COLO829 (cell line): Measurements from ENCODE around the gene KLC1.
"Not testable (repeated sequence)": the region's sequence is repeated elsewhere in the genome, so short reads cannot be mapped to it uniquely, and the experiment has no call there.

ENCODE experiments used
- DNase-seq: peaks from one replicate; pipeline ENCODE4 v3.0.0; 2012; ENCODE audit warnings: low spot score

Gene KLC1

DNA sequence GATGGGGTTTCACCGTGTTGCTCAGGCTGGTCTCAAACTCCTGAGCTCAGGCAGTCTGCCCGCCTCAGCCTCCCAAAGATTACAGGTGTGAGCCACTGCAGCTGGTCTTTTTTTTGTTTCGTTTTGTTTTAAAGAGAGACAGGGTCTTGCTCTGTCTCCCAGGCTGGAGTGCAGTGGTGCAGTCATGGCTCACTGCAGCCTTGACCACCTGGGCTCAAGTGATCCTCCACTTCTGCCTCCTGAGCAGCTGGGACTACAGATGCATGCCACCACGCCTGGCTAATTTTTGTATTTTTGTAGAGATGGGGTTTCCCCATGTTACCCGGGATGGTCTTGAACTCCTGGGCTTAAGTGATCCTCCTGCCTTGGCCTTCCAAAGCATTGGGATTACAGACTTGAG is 62.6 kb downstream of the KLC1 start:
- not testable (repeated sequence) for DNase-seq

DNA sequence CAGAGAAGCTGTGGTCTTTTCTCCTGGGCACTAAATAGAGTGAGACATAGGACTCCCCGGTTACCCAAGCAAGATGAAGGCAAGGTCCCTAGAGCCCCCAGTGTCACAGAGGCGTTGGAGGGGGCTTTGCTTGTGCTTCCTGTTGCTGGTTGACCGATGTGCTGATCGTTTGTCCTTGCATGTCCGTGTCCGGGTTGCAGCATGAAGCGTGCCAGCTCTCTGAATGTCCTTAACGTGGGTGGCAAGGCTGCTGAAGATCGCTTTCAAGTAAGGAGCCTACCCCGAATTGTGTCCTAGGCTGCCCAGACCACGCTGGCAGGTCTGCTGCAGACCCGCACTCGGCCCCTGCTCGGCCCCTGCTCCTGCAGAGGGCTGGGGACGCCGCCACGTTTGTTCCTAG is 63.1 kb downstream of the KLC1 start:
- no peak for DNase-seq

DNA sequence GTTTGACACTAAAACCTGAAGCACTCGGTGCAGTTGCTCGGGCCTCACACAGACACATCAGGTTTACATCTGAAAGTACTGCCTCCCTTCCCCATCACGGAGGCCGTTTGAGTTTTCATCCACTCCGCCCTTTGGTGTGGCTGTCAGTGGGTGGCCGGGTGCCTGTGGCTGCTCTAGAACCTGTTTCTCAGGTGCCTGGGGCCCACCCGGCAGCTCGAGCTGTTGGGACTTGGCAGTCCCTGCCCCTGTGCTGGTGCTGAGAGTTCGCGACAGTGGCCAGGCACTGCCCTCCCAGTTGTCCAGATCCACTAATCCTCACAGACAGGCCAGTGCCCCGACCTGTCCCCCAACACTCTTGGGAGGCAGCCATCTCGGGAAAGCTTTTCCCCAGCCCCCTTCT is 63.9 kb downstream of the KLC1 start:
- no peak for DNase-seq

- no peak for DNase-seq
Observed at GRCh38 chr14:103693515-103693914, 64.5 kb downstream of the KLC1 start.

DNA sequence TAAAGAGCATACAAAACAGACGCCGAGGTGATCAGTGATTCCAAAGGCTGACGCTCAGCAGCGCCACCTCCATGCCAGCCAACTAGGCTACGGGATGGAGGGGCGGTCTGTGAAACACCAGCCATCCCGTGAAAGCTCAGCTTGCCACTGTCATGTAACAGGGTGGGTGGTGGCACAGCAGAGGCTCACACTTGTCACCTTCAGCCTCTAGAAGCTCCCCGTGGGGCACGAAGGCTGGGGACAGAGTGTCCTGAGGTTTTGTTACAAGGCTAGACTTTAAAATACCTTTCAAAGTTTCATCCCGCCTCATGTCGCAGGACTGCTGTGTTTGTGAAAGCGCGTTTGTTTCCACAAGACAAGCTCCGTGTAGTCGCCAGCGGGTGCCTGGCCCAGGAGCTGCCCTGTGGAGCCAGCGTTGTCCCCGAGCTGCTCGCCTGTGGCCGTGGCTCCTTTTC is 65.6 kb downstream of the KLC1 start:
- DNase-seq: no peak

- DNase-seq: no peak
Observed at GRCh38 chr14:103695296-103696069, 66.5 kb downstream of the KLC1 start.

DNA sequence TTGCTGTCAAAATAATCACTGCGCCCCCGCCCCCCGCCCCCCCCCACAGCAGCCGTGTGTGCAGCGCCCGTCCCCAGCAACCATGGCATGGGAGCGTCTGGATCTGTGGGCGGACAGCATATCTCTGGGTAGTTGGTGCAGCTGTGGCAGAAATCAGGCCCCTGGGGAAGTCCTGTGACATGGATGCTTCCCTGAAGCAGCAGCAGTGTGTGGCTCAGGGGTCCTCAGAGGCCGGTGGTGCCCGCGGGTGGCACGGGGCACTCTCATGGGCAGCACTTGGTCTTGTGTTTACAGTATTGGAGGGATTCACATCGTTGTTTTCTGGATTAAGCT is 67.0 kb downstream of the KLC1 start:
- no peak for DNase-seq

- DNase-seq: no peak
Observed at GRCh38 chr14:103696466-103697071, 67.6 kb downstream of the KLC1 start.

DNA sequence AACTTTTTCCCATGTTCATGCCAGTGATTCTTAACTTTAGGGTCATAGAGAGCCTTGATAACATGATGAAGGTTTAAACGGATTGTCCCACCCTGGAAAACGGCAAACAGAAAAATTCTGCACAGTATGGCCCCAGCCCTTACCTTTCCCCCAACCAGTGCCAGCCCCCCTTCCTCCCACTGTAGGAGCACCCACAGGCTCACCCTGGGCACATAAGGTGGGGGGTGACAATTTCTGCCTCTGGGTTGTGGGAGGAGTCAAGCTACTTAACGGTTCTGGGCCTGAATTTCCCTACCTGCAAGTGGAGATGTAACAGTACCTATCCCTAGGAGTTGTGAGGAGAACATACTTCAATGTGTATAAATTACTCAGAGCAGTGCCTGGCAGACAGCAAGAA is 68.2 kb downstream of the KLC1 start:
- DNase-seq: no peak

DNA sequence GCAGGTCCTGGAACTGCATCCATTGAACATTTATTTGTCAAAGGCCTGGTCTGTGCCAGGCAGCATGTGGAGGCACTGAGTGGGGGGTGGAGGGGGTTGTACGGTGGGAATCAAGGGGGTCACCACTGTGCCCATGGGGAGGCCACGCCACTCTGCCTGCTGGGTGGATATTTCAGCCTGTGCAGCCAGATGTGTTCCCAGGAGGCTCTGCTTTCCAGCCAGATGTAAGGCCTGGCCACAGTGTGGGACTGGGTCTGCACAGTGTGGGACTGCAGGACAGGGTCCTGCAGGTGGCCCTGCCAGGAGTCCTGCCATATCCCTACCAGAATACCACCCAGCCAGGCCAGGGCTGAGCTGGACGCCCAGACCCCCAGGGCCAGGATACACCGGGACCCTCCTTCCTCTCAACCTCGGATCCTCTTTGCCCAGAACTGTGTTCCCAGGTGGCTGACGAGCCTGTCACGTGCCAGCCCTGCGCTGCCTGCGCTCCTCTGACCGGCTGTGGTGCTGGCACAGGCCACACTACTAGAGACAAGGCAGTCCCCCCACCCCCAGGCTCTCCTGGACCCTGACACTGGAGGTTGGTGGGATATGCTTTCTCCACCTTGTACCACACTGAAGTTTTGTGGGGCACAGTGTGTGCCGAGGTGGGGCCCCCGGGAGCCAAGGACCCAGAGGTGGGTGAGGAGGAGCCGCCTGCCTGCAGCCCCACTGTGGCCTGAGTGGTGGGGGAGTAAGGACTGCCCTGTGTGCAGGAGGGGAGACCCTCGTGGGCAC is 68.8 kb downstream of the KLC1 start:
- no peak for DNase-seq

DNA sequence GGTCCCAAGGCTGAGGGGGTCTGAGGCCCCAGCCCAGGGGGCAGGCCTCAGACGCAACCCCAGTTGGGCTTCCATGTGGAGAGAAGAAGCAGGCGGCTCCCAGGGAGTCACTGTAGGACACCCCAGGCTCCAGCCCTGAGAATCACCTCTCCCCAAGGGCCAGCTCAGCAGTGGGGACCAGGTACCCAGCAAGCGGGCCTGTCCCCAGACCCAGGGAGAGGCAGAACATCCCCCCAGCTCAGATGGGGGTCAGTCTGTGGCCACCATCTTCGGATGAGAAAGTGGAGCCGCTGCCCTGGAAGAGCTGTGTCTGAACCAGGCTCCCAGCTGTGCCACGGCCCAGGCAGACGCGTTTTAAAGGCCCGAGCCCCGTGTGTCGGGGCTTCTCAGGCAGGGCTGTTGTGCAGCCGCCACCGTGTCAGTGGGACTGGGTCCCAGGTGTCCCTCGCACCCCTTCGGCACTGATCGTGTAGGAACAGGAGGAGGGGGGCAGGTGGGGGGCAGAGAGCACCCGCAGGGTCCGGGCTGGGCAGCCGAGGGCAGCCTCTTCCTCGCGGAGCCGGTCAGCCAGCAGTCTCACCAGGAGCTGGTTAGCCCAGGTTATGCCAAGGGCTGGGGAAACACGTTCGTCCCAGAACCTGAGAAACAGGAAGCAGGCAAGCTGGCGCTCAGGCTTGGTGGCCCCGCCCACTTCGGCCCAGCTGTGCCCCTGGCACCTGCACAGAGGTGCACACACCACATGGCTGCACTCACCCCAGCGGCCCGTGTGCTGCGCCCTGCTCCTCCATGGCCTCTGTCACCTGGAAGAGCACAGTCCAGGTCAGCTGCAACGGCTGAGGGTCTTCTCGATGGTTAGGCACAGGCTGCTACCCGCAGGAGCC is 69.6 kb downstream of the KLC1 start:
- no peak for DNase-seq

DNA sequence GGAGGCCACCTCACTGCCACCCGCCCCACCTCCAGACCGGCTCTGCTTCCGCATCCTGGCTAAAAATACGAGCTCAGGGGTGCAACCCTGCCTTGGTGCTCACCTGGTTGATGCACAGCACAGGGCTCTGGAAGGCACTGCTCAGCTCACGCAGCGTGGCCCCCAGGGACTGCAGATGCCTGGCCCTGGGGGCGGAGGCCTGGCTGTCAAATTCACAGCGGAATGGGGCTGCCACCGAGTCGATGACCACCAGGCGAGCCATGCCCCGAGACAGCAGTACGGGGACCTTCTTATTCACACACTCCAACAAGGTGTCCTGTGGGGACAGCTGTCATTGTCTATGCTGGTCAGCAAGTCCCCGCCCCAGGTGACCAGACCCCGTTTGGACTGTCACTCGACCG is 70.2 kb downstream of the KLC1 start:
- no peak for DNase-seq

DNA sequence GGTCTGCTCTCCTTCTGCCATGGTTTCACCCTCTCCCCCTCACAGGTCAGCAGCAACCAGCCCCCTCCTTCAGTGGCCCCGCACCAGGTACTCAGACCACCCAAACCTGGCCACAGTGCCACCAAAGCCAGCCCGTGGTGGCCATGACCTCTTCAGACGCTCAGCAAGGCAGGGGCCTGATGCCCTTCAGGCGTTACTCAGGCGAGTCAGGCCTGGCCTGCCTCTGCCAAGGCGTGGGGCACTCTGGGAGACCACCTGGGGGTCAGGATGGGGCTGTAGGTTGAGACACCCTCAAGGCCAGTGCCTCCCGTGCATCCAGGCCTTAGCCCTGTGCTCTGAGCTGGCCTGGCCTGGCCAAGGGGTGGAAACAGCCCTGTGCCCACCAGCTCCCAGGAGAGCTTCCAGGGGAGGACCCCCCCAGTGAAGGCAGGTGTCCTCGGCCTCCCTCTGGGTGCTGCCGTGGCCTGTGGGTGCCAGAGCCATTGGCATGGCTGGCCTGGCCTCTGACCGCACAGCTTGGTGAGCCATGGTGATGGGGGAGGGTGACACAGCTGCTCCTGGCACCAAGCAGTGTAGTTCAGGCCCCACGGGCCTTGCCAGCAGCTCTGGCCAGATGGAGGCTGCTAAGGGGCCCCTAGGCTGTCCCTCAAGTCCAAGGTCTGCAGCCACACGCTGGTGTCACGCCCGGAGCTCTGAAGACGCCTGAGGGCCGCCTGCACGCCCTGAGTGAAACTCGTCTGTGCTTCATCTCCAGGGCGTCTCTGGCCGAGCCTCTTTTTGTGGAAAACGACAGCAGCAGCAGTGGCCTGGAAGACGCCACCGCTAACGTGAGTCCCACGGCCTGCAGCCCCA is 71.1 kb downstream of the KLC1 start:
- no peak for DNase-seq

DNA sequence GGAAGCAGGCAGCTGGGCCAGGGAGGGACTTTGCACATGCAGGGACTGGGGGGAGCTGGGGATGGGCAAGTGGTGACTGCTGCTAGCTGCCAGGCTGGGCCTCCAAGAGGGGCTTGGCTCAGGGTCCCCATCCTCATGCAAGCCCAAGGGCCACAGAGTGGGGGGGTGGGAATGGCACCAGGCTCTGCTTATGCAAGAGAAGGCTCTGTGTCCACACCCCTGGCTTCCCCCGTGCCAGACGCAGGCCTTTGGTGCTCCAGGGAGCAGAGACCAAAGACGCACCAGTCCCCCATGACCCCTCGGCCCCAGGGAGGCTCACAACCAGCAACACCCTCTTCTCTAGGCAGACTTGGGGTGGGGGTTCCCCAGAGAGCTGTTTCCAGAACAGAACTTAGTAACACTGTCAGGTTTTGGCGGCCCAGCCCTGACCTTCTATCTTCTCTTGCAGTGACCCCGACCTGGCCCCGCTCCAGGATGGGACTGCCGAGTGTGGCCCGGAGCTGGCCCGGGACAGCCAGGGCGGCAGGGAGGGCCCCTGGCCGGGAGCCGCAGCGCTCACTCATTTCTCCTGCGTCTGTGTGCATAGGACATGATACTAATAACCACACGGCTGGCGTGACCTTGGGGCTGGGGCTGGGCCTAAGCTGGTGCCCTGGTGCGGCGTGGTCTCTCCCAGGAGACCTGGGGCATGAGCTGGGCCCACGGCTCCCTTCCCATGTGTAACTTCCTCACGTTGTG is 71.9 kb downstream of the KLC1 start:
- no peak for DNase-seq

DNA sequence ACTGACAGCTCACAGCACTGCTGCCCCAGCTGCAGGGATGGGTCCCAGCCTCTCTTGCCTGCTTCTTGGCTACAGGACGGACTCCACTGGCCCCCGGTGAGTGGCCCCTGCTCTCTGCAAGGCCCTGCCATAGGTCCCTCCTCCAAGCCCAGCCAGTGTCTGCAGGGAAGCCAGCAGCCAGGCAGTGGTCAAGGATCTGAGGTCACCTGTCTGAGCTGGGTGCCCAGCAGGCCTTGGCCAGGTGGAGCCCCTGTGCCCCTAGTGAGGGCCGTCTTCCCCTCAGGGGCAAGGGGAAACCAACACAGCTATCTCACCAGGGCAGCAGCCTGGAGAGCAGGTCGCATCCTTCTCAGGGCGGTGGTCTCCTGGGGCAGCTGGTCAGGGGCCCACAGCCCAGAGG is 73.1 kb downstream of the KLC1 start:
- no peak for DNase-seq

DNA sequence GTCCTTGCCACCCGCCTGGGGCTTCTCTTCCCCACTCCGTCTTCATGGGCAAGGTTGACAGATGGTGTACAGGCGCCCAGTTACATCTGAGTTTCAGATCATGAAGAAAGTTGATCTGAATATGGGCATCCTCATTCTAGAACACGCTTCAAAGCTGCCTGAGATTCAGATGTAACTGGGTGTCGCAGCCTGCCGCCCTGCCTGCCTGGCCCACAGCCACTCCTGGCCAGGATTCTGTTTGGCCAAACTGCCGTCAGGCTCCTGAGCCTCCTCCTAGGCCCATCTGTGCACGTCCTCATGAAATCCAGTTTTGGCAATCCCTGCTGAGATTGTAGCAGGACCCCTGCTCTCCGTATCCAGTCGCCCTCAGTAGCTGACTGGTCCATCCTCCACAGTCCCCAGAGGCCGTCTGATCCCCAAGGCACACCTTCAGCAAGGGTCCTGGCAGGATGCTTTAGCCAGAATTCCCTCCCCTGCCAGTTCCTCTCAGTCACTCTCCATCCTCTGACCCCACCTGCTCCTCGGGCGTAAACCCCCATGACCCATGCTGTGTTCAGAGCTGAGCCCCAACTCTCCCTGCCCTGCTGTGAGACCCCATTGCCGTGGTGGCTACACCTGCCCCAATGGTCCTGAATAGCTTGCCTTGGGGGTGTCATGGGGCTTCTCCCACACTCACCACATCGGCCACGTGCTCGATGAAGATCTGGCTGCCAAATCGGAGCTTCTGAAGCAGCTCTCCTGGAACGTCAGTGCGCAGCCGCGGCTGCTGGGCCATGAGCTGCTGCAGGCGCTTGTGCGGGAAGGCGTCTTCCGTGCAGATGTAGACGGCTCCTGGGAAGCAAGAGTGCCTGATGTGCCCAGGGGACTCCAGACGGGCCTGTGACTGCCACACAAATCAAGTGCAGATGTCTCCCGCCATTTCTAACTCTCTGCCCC is 73.8 kb downstream of the KLC1 start:
- no peak for DNase-seq

DNA sequence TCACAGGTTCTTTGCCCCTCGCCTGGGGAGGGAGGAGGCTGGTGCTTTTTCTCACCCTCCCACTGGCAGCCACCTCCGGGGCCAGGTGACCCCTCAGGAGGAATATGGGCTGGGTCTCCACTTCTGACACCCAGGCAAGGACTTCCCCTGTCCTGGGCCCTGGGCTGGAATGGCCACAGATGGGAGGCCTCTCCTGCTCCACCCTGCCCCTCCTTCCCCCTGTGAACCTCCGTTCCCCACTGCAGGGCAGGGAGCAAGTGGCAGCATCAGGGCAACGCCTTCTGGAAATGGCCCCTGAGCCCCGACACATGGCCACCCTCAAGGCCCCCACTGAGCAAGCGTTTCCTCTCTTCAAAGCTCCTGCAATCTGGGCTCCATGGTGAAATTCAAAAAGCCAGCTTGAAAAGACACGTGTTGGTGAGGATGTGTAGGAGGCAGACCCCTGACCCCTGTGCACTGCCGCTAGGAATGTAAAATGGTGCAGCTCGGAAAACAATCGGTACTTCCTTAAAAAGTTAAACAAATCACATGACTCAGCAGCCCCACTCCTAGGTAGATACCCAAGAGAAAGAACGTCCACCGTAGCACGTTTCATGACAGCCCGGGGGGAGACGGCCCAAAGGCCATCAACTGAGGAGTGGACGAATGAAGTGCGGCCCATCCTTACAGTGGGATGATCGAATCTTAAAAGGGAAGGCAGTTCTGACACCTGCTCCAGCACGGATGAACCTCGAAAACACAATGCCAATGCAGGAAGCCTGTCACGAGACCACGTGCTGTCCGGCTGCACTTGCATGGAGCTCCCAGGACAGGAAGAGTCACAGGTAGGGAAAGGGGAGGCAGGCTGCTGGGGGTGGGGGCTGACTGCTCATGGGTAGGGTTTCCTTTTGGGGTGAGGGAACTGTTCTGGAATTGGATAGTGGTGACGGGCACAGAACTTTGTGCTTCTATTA is 74.7 kb downstream of the KLC1 start:
- DNase-seq: no peak

- no peak for DNase-seq
Observed at GRCh38 chr14:103704708-103705107, 75.7 kb downstream of the KLC1 start.
